ENCODE results near the gene TIMP3.
"Not testable (repeated sequence)": the region's sequence is repeated elsewhere in the genome, so short reads cannot be mapped to it uniquely, and the experiment has no call there.

Gene TIMP3

DNA sequence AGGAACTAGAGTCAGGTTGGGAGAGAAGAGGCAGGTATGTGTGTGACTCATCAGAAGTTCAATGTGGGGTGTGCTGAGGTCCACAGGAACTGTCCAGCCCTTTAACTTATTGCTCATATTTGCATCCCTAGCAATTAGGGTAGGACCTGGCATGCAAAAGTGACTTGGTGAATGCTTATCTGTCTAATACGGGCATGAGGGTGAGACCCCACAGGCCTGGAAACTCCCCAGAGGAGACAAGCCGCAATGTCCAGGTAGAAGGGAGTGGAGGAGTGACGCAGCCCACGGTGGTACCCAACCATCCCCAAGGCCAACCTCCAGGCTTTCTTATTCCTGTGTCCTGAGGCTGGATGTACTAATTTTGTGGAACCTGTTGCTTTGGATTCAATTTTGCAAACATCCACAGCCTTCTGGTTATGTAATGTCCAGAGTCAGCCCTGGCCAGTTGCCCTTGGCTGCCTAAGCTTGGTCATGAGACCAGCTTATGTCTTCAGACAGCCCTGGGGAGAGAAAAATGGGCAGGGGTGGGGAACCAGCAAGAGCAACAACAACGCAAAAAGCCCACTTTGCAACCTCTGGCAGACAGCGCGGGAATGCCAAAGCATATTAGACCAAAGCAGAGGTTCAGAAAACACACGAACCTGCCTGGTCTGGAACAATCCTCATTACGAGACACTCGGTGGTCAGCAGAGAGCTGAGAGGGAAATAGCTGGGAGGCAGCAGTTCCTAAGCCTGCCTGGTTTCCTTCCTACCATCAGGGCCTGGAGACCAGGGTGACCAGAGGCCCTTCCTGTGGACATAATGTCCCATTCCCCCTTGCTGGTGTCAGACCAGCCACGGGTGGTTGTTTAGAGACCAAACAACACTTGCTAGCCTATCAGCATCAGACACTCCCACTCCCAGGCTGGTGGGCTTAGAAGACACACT is 49.3 kb downstream of the TIMP3 start:
- in situ Hi-C loops (cut with HindIII; ENCODE audit: low sequenced_read_pairs), result no loop called here

DNA sequence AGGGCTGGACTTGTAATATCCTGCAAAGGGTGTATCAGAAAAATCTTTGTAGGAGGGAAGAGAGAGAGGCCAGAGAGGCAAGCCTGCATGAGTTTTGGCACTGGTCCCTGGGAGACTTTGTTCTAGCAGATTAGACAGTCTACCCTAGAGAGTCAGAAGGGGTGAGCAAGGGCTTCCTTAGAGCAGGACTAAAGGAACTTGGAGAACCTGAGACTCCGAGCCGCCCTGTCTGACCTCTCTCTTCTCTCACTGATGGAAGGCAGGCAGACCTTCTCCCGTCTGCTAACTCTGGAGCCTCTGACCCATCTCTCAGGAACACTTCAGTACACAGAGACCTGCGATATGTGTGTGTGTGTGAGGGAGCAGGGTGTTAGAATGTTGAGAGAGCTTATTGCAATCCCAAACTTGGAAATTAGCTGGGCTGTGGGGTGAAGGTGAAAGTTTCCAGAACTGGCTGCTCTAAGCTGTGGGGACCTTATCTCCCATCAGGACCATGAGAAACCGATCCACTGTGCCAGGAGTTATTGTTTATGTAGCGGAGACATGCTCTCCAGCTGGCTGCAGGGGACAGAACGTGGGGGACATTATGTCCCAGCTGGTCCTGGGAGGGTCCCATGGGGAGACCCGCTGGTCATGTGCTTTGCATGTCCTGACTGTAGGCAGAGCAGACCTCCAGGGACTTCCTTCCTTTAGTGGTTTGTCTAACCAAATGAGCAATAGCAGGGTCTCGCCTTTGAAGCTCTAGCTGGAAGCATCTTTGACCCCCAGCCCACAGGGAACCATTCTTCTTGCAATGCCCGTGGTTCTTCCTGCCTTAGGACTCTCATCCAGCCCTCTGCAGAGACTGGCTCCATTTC is 51.1 kb downstream of the TIMP3 start:
- in situ Hi-C loops (cut with HindIII; ENCODE audit: low sequenced_read_pairs), result no loop called here

DNA sequence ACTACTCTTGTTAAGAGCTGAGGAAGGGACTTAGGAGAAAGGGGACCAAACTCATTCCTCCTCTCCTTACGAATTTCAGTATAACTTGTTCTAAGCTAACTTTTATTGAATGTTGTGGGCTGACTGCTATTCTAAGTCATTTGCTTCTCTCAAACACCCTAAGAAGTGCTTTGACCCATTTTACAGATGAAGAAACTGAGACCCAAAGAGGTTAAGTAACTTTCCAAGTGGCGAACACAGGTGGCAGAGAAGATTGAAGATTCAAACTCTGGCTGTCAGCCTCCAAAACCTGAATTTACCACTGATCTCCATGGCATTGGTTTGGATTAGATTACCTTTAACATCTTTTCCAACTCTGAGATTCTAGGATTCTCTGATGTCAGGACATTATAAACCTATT is 52.2 kb downstream of the TIMP3 start:
- in situ Hi-C loops (cut with HindIII; ENCODE audit: low sequenced_read_pairs), result no loop called here

DNA sequence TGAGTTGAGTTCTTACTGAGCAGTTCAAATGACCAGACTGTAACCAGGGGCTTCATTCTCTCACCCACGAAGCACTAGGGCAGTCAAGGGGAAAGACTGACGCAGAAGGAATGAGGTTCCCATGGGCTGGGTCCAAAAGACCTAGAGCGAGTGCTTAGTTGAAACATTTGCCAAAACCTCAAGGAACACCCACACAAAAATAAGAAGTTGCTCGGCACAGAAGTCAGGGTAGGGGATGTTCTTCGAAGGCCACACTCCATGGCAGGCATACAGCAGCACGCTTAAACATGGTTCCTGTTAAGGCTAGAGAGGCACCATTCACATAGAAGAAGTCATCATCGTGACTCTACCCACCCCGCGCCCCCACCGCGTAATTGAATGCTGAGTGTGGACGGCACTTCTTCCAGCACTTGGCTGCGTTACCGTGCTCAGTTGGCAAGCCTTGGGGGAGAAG is 52.9 kb downstream of the TIMP3 start:
- in situ Hi-C loops (cut with HindIII; ENCODE audit: low sequenced_read_pairs), result no loop called here

DNA sequence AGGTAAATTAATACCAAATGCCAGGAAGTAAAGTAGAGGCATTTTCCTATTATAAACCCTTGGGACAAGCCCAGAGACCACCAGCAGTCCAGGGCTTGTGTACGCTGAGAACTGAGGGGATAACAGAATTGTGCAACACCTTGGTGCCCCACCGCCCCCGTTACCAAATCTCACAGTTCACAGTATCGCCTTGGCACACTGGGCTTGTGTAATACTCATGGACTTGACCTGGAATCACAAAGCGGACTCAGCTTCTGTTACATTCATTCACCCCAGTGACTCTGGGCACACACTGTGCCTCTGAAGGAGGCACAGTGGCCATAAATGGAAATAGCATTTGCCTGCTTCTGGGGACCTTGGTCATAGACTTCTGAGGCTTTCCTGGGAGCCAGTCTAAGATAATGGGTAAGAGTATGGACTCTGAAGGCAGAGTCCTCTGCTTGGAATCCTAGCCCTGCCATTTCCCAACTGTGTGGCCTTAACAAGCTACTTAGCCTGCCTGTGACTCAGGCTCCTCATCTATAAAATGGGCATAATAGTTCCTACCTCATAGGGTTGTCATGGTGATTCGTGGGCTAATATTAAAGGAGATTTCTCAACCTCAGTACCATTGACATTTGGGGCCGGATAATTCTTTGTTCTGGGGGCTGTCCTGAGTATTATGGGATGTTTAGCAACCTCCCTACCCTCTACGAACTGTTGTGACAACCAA is 53.7 kb downstream of the TIMP3 start:
- in situ Hi-C loops (cut with HindIII; ENCODE audit: low sequenced_read_pairs), result no loop called here

DNA sequence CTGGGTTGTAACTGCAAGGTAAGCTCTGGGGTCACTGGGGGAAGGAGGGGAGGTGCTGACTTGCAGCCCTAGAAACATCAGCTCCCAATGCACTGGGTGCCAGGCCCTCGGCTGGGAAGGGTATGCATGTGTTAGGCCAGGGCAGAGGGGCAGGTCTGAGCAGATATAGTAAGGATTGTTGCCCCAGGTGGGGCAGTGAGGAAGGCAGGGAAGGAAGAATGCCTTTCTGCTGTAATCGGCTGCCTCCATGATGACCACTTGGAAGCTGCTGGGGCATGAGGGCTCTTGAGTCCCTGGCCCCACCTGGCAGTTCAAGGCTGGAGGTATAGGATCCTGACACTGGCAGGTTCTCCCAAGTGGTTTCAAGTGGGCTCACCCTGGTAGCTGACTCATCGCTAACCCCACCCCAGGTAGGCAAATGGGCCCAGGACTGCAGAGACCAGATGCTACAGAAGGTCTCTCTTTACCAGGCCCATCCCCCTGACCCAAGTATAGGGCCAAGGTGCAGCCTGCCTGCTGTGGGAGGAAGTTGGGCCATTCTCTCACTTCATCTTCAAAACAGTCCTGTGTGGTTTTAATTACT is 56.7 kb downstream of the TIMP3 start:
- in situ Hi-C loops (cut with HindIII; ENCODE audit: low sequenced_read_pairs), result no loop called here

DNA sequence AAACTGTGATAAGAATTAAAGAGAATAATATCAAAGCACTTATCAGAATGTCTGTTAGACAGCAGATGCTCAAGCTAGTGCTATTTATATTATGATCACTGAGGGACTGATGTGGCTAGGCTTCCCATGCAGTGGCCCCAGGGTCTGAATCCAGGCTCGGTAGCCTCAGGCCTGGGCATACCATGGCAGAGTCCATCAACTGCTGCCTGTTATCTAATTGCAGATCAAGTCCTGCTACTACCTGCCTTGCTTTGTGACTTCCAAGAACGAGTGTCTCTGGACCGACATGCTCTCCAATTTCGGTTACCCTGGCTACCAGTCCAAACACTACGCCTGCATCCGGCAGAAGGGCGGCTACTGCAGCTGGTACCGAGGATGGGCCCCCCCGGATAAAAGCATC is 57.5 kb downstream of the TIMP3 start:
- in situ Hi-C loops (cut with HindIII; ENCODE audit: low sequenced_read_pairs), result no loop called here

DNA sequence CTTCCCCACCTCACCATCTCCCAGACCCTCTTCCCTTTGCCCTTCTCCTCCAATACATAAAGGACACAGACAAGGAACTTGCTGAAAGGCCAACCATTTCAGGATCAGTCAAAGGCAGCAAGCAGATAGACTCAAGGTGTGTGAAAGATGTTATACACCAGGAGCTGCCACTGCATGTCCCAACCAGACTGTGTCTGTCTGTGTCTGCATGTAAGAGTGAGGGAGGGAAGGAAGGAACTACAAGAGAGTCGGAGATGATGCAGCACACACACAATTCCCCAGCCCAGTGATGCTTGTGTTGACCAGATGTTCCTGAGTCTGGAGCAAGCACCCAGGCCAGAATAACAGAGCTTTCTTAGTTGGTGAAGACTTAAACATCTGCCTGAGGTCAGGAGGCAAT is 58.2 kb downstream of the TIMP3 start:
- in situ Hi-C loops (cut with HindIII; ENCODE audit: low sequenced_read_pairs), result no loop called here

DNA sequence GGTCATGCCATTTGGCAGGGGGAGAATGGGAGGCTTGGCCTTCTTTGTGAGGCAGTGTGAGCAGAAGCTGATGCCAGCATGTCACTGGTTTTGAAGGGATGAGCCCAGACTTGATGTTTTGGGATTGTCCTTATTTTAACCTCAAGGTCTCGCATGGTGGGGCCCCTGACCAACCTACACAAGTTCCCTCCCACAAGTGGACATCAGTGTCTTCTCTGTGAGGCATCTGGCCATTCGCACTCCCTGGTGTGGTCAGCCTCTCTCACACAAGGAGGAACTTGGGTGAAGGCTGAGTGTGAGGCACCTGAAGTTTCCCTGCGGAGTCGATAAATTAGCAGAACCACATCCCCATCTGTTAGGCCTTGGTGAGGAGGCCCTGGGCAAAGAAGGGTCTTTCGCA is 59.8 kb downstream of the TIMP3 start:
- in situ Hi-C loops (cut with HindIII; ENCODE audit: low sequenced_read_pairs), result no loop called here

DNA sequence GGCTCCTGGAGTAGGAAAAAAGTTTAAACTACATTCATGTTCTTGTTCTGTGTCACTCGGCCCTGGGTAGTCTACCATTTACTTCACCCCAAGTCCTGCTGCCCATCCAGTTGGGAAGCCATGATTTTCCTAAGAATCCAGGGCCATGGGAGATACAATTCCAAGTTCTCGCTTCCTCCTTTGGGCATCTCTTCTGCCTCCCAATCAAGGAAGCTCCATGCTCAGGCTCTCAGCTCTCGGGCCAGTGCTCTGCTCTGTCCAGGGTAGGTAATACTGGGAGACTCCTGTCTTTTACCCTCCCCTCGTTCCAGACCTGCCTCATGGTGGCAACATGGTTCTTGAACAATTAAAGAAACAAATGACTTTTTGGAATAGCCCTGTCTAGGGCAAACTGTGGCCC is 60.6 kb downstream of the TIMP3 start:
- in situ Hi-C loops (cut with HindIII; ENCODE audit: low sequenced_read_pairs), result no loop called here

DNA sequence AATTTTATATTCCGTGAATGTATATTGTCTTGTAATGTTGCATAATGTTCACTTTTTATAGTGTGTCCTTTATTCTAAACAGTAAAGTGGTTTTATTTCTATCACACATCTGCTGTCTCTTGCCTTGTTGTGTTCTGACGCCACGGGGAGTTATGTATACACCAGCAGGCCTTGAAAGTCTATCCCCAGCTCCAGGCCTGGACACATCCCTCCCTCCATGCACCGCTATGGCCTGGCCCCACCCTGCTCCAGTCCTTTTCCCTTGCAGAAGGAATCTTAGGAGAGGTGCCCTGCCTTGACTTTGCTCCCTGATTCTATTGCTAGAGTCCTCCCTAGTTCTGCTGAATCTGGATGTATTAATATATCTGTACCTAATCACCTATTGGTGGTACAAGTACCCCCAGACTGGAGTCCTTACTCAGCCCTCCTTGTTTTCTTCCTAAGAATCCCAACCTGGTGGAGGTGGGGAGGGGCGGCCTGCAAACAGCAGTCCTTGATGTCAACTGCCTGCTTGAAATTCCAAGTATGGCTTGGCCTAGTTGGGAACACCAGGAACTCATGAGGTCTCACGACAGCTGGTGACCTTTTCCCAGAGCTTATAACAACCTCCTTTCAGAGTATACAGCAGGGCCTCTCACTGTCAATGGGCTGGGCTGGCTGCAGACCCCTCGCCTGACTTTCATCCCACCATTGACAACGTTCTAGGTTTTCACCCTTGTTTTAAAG is 61.6 kb downstream of the TIMP3 start:
- in situ Hi-C loops (cut with HindIII; ENCODE audit: low sequenced_read_pairs), result no loop called here

DNA sequence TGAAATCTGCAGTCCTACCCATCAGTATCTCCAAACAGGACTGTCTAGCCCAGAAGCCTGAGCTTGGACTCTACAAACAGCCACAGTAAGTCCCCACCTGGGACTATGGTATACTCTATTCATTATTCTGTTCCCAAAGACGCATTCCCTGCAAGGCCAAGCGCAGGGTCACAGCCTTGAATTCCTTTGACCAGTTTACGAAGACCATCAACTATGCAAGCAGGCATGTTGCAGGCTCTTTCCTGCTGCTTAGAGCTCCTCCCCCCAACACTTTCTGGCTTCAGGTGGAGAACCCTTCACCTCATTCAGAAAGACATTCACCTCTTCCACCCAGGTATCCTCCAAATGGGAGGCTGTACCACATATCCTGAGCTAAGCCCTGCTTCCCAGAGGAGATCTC is 62.5 kb downstream of the TIMP3 start:
- in situ Hi-C loops (cut with HindIII; ENCODE audit: low sequenced_read_pairs), result no loop called here

DNA sequence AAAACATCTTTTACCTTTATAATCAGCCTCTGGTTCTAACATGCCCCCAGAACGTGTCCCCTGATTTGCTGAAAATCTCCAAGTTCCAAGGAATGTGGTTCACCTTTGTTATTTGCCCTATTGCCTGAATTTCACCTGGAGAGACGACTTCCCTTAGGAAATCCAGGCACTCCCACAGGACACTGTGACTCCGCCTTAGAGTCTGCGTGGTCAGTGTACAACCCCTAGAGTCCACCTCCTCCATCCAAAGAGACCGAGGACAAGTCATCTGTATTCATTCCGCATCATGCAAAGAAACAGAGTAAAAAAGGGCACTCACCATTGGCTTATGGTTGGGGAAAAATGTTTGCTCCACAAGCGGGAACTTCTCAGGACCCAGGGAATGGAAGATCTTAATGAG is 63.1 kb downstream of the TIMP3 start:
- in situ Hi-C loops (cut with HindIII; ENCODE audit: low sequenced_read_pairs), result no loop called here

DNA sequence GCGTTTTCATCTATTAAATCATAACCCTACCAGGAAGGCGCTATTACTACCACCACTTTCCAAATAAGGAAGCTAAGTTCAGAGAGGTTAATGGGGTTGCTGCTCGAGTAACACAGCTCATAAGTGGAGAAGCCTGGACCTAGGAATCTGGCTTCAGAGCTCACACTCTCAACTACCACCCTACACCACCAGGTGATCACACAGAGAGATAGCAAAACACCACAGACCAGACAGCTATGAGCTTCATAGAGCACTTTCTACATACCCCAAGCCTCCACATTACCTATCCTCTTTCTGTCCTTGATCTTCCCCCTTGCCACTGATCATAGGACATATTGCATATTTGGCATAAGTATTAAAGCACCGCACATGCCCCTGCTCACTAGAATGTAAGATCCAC is 65.4 kb downstream of the TIMP3 start:
- in situ Hi-C loops (cut with HindIII; ENCODE audit: low sequenced_read_pairs), result no loop called here

DNA sequence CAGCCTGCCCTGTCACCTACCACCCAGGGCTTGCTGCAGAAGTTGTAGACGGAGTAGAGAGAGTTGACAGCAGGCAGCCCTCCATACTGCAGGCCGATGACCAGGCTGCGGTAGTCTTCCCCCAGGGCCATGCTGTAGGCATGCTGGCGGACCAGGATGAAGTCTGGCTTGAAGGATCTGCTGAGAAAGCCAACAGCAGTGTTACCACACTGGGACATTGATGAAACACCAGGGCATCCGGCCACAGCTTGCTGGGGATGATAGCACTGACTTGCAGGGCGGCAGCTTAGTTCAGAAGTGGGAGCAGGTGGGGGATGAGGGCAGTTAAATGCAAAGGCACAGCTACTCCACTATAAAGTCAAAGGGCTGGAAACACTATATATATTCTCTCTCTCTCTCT is 67.4 kb downstream of the TIMP3 start:
- in situ Hi-C loops (cut with HindIII; ENCODE audit: low sequenced_read_pairs), result no loop called here

DNA sequence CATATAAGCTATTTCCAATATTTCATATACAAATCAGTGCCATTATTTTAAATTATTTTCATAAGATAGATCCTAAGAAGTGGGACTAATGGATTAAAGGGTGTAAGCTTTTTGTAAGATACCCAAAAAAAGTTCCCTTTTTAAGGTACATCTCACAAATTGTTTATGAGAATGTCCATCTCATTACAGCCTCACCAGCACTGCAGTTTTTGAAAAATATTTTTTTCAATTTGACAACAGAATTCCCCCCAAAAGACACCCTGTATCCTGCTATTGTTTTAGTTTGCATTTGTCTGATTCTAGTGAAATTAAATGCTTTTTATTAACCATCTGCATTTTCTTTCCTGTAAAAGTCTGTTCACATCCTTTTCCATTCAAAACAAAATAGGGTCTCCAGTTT is 69.0 kb downstream of the TIMP3 start:
- in situ Hi-C loops (cut with HindIII; ENCODE audit: low sequenced_read_pairs), result no loop called here

DNA sequence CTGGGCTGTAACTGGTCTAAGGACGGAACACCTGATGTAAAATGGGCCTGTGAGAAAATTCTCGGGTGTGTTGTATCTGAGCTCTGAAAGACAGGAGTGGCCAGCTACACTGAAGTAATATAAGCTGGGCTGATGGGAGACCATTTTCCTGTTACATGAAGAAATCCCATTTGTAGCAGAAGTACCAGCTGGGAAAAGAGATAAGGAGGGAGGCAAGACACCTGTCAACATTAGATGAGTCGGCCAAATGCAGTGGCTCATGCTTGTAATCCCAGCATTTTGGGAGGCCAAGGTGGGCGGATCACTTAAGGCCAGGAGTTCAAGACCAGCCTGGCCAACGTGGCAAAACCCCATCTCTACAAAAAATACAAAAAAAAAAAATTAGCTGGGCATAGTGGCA is 72.1 kb downstream of the TIMP3 start:
- in situ Hi-C loops (cut with HindIII; ENCODE audit: low sequenced_read_pairs), result not testable (repeated sequence)

DNA sequence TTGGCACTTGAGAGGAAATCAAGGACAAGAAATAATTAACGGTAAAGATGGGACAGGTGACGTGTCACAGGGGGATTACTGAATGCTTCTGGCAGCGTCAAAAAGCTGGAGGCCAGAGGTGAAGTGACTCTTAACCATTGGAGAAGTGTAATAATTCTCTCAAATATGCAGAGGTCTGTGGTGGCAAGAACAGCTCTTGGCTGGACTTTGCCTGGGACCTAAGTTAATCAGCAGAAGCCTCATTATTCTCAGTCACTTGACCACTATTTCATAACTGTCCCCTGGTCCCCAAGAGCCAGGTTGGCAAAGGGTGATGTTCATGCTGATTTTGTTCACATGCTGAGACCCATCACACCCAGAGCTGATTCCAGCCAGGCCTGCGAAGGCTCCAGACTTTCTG is 72.9 kb downstream of the TIMP3 start:
- in situ Hi-C loops (cut with HindIII; ENCODE audit: low sequenced_read_pairs), result no loop called here

DNA sequence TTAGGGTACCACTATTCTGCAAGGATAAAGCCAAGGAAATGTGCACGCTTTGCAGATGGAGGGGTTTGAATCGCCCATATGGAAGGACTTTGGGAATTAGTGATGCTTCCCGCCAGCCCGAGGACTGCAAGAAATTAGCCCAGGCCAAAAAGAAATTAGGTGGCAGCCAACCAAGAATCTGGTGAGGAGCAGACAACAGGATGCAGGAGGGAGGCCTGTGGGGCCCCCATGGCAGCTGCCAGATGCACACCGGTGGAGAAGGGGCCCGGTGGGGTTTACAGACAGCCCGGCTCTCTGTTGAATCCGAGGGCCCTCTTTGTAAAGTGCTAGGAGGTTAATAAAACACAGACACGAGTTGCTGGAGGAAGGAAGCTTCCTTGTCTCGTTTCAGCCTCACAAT is 73.5 kb downstream of the TIMP3 start:
- in situ Hi-C loops (cut with HindIII; ENCODE audit: low sequenced_read_pairs), result no loop called here

DNA sequence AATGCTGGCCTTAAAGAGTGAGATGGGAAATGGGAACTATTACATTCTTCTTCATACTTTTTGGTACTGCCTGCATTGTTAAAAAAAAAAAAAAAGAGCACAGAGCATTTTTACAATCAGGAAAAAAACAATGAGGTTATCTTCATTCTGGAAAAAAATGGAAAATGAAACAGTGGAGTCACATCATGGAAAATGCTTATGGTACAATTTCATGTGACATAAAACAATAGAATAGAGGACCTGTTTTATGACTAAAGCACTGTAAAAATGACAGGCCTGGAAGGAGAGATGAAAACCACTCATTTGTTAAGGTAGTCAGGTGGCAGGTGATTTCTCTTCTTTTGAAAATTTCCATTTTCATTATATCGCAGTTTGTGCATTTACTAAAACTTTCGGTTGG is 75.0 kb downstream of the TIMP3 start:
- in situ Hi-C loops (cut with HindIII; ENCODE audit: low sequenced_read_pairs), result no loop called here
